ENCODE results near the gene ASF1B.
A peak's percentile ranks its signal among the peaks of the same experiment; 100 is the strongest.

ASF1B gene

GRCh38 chr19:14081797-14082674, 54.4 kb downstream of the ASF1B start:
- Histone ChIP-seq H3K36me3 (ENCODE audit: control insufficient read depth, insufficient read depth, low read length) (no peaks in the 10 kb centered on the region), H2AFZ (peak overlapping the region; percentile 82), H3K4me1 (peaks cover 5% of the 10 kb centered on the region), H3K9me3 (ENCODE audit: control insufficient read depth, low read length) (no peaks in the 10 kb centered on the region), H3K9ac (peak overlapping the region; percentile 54), H3K4me2 (ENCODE audit: low read length) (peak overlapping the region; percentile 99), H3K27ac (peak overlapping the region; percentile 86), H3K4me3 (ENCODE audit: low read depth, low read length) (peak overlapping the region; percentile 97), H3K79me2 (peaks cover 6% of the 10 kb centered on the region), H3K27me3 (ENCODE audit: control insufficient read depth, insufficient read depth, low read length) (no peaks in the 10 kb centered on the region)
- TF ChIP-seq CTCF (IDR thresholded peaks at IDR 0.05): no peak

- H3K9me3 ChIP-seq (ENCODE audit: control insufficient read depth, low read length): no peaks in the 10 kb centered on the region
- H2AFZ ChIP-seq: peak overlapping the region; percentile 92
- no peak for TF ChIP-seq CTCF (IDR thresholded peaks at IDR 0.05)
- peak overlapping the region; percentile 86 for H3K27ac ChIP-seq
- H3K79me2 ChIP-seq: peaks cover 6% of the 10 kb centered on the region
- H3K4me3 ChIP-seq (ENCODE audit: low read depth, low read length): peak overlapping the region; percentile 97
- peak overlapping the region; percentile 99 for H3K4me2 ChIP-seq (ENCODE audit: low read length)
- H3K27me3 ChIP-seq (ENCODE audit: control insufficient read depth, insufficient read depth, low read length): no peaks in the 10 kb centered on the region
- peaks cover 5% of the 10 kb centered on the region for H3K4me1 ChIP-seq
- H3K9ac ChIP-seq: peak overlapping the region; percentile 62
- no peaks in the 10 kb centered on the region for H3K36me3 ChIP-seq (ENCODE audit: control insufficient read depth, insufficient read depth, low read length)
Observed at GRCh38 chr19:14080887-14081796, 55.2 kb downstream of the ASF1B start.

DNA sequence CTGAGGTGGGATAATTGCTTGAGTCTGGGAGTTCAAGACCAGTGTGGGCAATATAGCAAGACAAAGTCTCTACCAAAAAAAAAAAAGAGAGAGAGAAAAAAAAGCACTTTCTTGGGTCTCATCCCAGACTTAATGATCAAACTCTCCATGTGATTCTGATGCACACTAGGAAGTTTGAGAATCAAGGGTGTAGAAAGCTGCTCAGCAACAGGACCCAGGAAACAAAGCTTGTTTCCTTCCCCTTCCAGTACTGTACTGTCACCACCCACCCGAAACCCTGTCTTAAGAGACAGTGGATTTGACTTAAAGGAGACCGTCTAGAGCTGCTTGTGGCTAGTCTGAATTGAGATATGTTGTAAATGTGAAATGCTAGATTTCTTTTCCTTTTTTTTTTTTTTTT, 58.0 kb downstream of the ASF1B start:
- H3K9ac ChIP-seq: no peak overlapping the region
- H3K79me2 ChIP-seq: peaks cover 6% of the 10 kb centered on the region
- no peak overlapping the region for H3K4me3 ChIP-seq (ENCODE audit: low read depth, low read length)
- H3K27ac ChIP-seq: no peak overlapping the region
- no peaks in the 10 kb centered on the region for H3K27me3 ChIP-seq (ENCODE audit: control insufficient read depth, insufficient read depth, low read length)
- H3K9me3 ChIP-seq (ENCODE audit: control insufficient read depth, low read length): no peaks in the 10 kb centered on the region
- TF ChIP-seq CTCF (IDR thresholded peaks at IDR 0.05): no peak
- H3K36me3 ChIP-seq (ENCODE audit: control insufficient read depth, insufficient read depth, low read length): no peaks in the 10 kb centered on the region
- no peak overlapping the region for H3K4me2 ChIP-seq (ENCODE audit: low read length)
- no peak overlapping the region for H2AFZ ChIP-seq
- peaks cover 11% of the 10 kb centered on the region for H3K4me1 ChIP-seq

- Histone ChIP-seq H3K27me3 (ENCODE audit: control insufficient read depth, insufficient read depth, low read length) (no peaks in the 10 kb centered on the region), H3K4me2 (ENCODE audit: low read length) (peak overlapping the region; percentile 65), H3K79me2 (no peaks in the 10 kb centered on the region), H3K9ac (peak overlapping the region; percentile 16), H3K9me3 (ENCODE audit: control insufficient read depth, low read length) (no peaks in the 10 kb centered on the region), H3K36me3 (ENCODE audit: control insufficient read depth, insufficient read depth, low read length) (no peaks in the 10 kb centered on the region), H3K27ac (peak overlapping the region; percentile 82), H3K4me1 (peaks cover 6% of the 10 kb centered on the region), H2AFZ (peak overlapping the region; percentile 91), H3K4me3 (ENCODE audit: low read depth, low read length) (peak overlapping the region; percentile 56)
- TF ChIP-seq CTCF (IDR thresholded peaks at IDR 0.05): no peak
Observed at GRCh38 chr19:14073925-14074838, 62.2 kb downstream of the ASF1B start.

All from parathyroid adenoma (tissue), 2 donors.